HG02885 (cell line): Measurements from ENCODE around the gene PPM1H.
"Not testable (repeated sequence)": the region's sequence is repeated elsewhere in the genome, so short reads cannot be mapped to it uniquely, and the experiment has no call there.

Source experiments
- ATAC-seq: cut with Tn5 transposase; IDR thresholded peaks from one replicate; pipeline ENCODE4 v1.9.1; 2021; ENCODE audit warnings: mild to moderate bottlenecking; ENCODE audit not compliant: unreplicated experiment, poor library complexity

PPM1H gene

GRCh38 chr12:62843716-62844115, 91.2 kb downstream of the PPM1H start:
- ATAC-seq: no peak

- ATAC-seq: no peak
These were observed 93.1 kb downstream of the PPM1H start for GRCh38 chr12:62841846-62842245.

GRCh38 chr12:62840806-62841205, 94.1 kb downstream of the PPM1H start:
- no peak for ATAC-seq

GRCh38 chr12:62839869-62840660, 94.9 kb downstream of the PPM1H start:
- ATAC-seq: no peak

GRCh38 chr12:62834971-62835547, 99.9 kb downstream of the PPM1H start:
- ATAC-seq: no peak

GRCh38 chr12:62834406-62834805, 100.5 kb downstream of the PPM1H start:
- no peak for ATAC-seq

GRCh38 chr12:62833634-62834033, 101.3 kb downstream of the PPM1H start:
- ATAC-seq: no peak

- no peak for ATAC-seq
These were observed 102.4 kb downstream of the PPM1H start for GRCh38 chr12:62832558-62832957.

- ATAC-seq: no peak
These were observed 102.9 kb downstream of the PPM1H start for GRCh38 chr12:62832027-62832426.

GRCh38 chr12:62827855-62828254, 107.1 kb downstream of the PPM1H start:
- ATAC-seq: no peak

- ATAC-seq: no peak
These were observed 107.9 kb downstream of the PPM1H start for GRCh38 chr12:62827042-62827441.

GRCh38 chr12:62817556-62818271, 117.2 kb downstream of the PPM1H start:
- ATAC-seq: no peak

GRCh38 chr12:62814243-62814642, 120.7 kb downstream of the PPM1H start:
- no peak for ATAC-seq

GRCh38 chr12:62813031-62813829, 121.7 kb downstream of the PPM1H start:
- ATAC-seq: peak; percentile 37

GRCh38 chr12:62811481-62811880, 123.5 kb downstream of the PPM1H start:
- ATAC-seq: not testable (repeated sequence)

GRCh38 chr12:62808166-62808879, 126.6 kb downstream of the PPM1H start:
- ATAC-seq: peak; percentile 86

GRCh38 chr12:62806893-62807292, 128.1 kb downstream of the PPM1H start:
- ATAC-seq: no peak

- ATAC-seq: no peak
These were observed 128.6 kb downstream of the PPM1H start for GRCh38 chr12:62806244-62806836.

GRCh38 chr12:62805517-62805916, 129.4 kb downstream of the PPM1H start:
- ATAC-seq: peak; percentile 36

- ATAC-seq: no peak
These were observed 131.2 kb downstream of the PPM1H start for GRCh38 chr12:62803756-62804155.
